Endothelial cell (in vitro differentiated cells): Measurements from ENCODE around the gene TCF20. TPM values are rescaled to one million over a fixed set of nuclear protein-coding genes. Genes with fewer than 3 reads are reported as not detected.

Source experiments
- DNase-seq: peaks from one replicate; pipeline ENCODE4 v3.0.0; 2021; ENCODE audit warnings: low spot score
- H3K27ac Mint-ChIP-seq: one replicate; pipeline ENCODE4 v1.8.0; 2021; ENCODE audit warnings: mixed read lengths, inconsistent platforms; ENCODE audit not compliant: unreplicated experiment
- H3K27me3 Mint-ChIP-seq: one replicate; pipeline ENCODE4 v1.8.0; 2021; ENCODE audit warnings: mild to moderate bottlenecking, moderate library complexity, mixed read lengths, inconsistent platforms; ENCODE audit not compliant: unreplicated experiment
- H3K36me3 Mint-ChIP-seq: one replicate; pipeline ENCODE4 v1.8.0; 2021; ENCODE audit warnings: mild to moderate bottlenecking, low read depth, mixed read lengths, inconsistent platforms; ENCODE audit not compliant: unreplicated experiment
- H3K4me1 Mint-ChIP-seq: one replicate; pipeline ENCODE4 v1.8.0; 2021; ENCODE audit warnings: mild to moderate bottlenecking, mixed read lengths, inconsistent platforms; ENCODE audit not compliant: unreplicated experiment
- H3K4me3 Mint-ChIP-seq: one replicate; pipeline ENCODE4 v1.8.0; 2021; ENCODE audit warnings: mild to moderate bottlenecking, mixed read lengths, inconsistent platforms; ENCODE audit not compliant: unreplicated experiment
- H3K9me3 Mint-ChIP-seq: one replicate; pipeline ENCODE4 v1.8.0; 2021; ENCODE audit warnings: mixed read lengths, inconsistent platforms; ENCODE audit not compliant: unreplicated experiment
- CTCF ChIP-seq: fragments of 200-600 bp; sonication (generic); IDR thresholded peaks from one replicate; pipeline ENCODE4 v1.5.0; 2021; ENCODE audit warnings: antibody characterized with exemption; ENCODE audit not compliant: unreplicated experiment
- total RNA-seq: library from RNA; stranded (reverse); fragmentation: NEBNext Ultra II Directional; extraction: Animal tissue kit (Norgen Biotek cat#: 25700); gene quantifications from one replicate; pipeline ENCODE4 v1.2.1, GENCODE V29; 2021; ENCODE audit not compliant: unreplicated experiment

Gene TCF20
- total RNA-seq, 1 donor from 2014 or later = 63.6 TPM

- Mint-ChIP-seq H3K27me3 (no peaks in the 10 kb centered on the region), H3K27ac (no peak overlapping the region), H3K9me3 (no peaks in the 10 kb centered on the region), H3K4me3 (no peak overlapping the region), H3K4me1 (no peaks in the 10 kb centered on the region), H3K36me3 (peaks cover 13% of the 10 kb centered on the region)
- no peak for TF ChIP-seq CTCF
- DNase-seq = no peak
Measured at GRCh38 chr22:42236268-42236667, 34.2 kb downstream of the TCF20 start.

GRCh38 chr22:42233879-42234278 is 36.6 kb downstream of the TCF20 start:
- peaks cover 6% of the 10 kb centered on the region for H3K4me1 Mint-ChIP-seq
- H3K4me3 Mint-ChIP-seq = no peak overlapping the region
- DNase-seq = no peak
- TF ChIP-seq CTCF = no peak
- no peak overlapping the region for H3K27ac Mint-ChIP-seq
- H3K27me3 Mint-ChIP-seq = no peaks in the 10 kb centered on the region
- H3K9me3 Mint-ChIP-seq = no peaks in the 10 kb centered on the region
- peaks cover 13% of the 10 kb centered on the region for H3K36me3 Mint-ChIP-seq

GRCh38 chr22:42231929-42232328 is 38.5 kb downstream of the TCF20 start:
- no peak for TF ChIP-seq CTCF
- Mint-ChIP-seq H3K27ac (no peak overlapping the region), H3K27me3 (no peaks in the 10 kb centered on the region), H3K9me3 (no peaks in the 10 kb centered on the region), H3K4me3 (no peak overlapping the region), H3K36me3 (no peaks in the 10 kb centered on the region), H3K4me1 (peaks cover 18% of the 10 kb centered on the region)
- DNase-seq = no peak

- Mint-ChIP-seq H3K4me1 (peaks cover 18% of the 10 kb centered on the region), H3K9me3 (no peaks in the 10 kb centered on the region), H3K27me3 (no peaks in the 10 kb centered on the region), H3K36me3 (no peaks in the 10 kb centered on the region), H3K4me3 (no peak overlapping the region), H3K27ac (no peak overlapping the region)
- no peak for TF ChIP-seq CTCF
- no peak for DNase-seq
Measured at GRCh38 chr22:42229455-42230149, 40.9 kb downstream of the TCF20 start.

GRCh38 chr22:42228483-42228882 is 42.0 kb downstream of the TCF20 start:
- Mint-ChIP-seq H3K9me3 (no peaks in the 10 kb centered on the region), H3K4me1 (peaks cover 18% of the 10 kb centered on the region), H3K27ac (no peak overlapping the region), H3K4me3 (no peak overlapping the region), H3K36me3 (no peaks in the 10 kb centered on the region), H3K27me3 (no peaks in the 10 kb centered on the region)
- no peak for TF ChIP-seq CTCF
- DNase-seq = no peak
